NCI-H82 treated with DMSO at 0.1 percent for 48 hours (cell line): ENCODE data around the gene TWIST1.

Experiments used
- DNase-seq: peaks from one replicate; lab custom pipeline; 2025; ENCODE audit not compliant: unreplicated experiment; lab: John Stamatoyannopoulos, UW

TWIST1 gene

DNA sequence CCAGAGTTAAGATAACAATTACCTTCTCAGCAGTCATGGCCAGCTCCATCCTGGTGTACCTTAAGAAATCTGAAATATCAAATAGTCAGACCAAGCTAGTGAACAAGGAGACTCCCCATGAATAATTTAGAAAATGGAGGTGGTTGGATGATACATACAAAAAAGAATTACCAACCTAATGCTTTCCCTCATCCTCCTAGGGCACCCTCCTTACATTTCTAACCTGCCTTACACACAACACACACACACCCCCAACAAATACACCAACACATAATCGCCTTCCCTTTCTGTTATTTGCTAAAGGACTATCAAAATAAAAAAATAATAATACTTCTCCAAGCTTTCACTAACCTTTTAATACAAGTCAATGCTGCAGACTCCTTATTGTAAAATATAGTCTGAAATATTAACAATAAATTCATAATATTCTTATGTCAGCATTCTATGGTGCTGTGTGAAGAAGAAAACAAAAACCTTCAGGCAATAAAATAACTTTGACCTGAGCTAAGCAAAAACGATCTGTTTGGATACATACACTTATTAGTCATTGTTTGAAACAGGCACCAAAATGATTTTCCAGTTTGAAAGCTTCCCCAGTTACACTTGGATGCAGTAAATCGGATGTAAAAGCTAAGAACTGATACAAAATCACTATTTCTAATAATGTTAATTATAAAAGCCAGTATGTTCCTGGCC is 3.4 kb downstream of the TWIST1 start:
- no peak for DNase-seq

DNA sequence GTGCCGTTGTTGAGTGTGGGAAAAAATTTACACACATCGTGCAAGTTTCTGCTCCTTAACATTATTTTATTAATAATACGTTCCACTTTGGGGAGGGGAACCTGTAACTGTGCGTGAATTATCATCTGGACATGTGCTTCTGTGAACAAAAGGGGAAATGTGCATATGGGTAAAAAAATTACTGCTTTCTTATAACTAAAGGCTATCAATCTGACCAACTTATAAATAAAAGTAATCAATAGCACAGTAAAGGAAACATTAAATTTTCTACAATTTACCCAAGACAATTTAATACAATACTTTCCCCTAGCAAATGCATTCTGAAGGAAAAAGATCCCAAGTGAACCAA is 4.5 kb downstream of the TWIST1 start:
- DNase-seq, result no peak

DNA sequence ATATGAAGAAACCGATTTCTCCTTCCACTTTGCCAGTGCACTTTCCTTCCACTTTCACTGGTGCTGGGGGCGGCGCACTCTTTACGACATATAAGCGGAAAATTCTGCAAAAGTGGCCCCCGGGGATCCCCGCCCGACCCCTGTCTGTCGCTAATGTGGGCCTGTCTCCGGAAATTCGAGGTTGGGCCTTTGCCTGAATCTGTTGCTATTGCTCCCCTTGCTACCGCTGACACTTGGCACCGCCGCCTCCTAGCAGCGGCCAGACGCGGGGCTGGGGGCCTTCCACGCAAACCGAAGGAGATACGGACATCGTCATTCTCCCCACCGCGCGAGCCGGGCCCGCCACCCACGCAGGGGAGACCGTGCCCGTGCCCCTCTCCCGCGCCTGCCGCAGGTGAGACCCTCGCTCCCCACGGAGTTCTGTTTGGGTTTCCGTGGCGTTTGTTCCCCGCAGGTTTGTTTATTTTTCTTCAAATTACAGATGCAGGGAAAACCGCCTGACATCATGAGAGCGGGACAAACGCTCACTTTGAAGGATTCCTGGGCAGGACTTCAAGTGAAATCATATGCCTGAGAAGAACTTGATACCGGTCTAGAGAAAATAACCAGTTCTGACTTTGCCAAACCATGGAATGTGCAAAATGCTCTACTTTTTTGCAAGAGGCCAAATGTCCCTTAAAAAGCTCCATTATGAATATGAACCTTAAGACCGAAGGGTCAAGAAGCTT is 5.0 kb downstream of the TWIST1 start:
- no peak for DNase-seq

DNA sequence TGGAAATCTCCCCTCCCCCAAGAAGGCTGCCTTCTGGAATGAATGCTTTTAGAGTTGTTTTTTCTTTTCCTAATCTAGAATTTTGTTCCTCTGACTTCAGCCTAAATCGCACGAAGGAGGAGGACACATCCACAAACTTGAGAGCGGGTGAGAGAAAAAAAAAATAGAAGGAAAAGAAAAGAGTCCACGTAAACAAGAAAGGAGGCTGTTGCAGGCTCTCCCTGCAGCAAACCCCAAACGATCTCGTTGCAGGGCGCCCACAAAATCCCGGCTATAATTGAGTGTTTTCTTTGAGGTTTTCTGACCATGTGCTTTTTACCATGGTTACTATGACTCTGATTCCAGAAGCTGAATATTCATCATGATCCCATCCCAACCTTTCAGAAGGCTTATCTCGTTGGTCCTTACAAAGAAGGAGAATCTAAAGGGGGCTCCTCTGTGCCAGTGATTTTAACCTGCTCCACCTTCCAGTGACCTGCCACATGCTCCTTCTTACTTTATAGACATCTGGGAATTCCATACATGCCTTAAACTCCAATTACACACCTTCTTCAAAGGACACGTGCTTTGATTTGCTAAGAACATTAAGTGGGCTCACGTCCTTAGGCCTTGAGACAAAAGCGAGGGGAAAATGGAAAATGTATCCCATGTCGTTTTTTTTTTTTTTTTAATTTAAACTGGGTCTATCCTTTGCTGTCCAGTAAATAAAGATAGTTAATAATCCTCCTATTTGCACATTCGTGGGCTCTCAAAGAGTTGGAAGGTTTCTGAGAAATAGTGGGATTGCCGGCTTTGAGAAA is 5.8 kb downstream of the TWIST1 start:
- no peak for DNase-seq

DNA sequence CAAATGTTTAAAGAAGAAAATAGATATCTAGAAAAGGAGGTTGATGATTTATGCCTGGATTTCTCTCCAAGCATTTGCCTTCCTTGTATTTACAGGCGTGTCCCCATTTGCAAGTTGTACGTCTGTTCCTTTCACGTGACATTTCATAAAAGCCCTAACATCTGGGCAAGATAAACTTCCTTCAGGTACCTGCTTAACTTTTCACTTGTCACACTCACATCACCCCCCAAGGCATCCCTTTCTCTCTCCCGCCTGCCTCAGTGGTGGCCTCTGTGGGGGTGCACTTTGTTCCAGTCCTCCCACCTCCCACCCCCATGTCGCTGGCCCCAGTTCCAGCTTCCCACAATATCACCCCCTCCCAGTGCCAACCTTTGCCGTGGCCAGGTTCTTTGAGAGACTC is 6.7 kb downstream of the TWIST1 start:
- no peak for DNase-seq

DNA sequence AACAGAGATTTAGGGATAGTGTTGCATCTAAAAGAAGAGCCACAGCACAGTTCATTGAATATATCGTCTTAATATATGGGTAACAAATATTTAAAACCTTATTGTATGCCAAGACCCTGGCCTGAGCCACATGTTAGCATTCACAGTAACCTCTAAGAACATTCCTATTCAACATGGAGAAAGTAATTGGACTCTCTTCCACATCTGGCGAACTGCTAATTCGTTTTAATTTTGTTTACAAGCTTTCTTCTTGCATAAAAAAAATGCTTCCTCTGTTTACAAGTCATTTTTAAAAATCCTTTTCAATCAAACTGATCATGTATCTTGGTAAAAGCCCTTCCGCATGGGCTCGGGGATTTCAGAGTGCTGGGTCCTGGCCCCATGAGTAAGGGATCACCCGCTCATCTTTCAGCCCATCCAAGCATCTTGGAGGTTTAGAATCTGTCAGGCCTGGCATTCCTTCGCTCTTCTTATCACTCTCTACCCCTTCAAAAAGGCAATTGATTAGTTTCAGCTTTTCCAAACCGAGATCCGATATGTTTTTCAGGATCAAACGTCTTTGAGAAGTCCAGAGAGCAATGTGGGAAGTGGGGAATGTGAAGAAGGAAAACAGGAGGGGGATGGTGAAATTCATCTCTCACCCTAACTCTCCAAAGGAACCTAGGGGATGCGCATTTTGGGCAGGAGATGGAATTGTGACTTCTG is 7.3 kb downstream of the TWIST1 start:
- DNase-seq, result no peak

DNA sequence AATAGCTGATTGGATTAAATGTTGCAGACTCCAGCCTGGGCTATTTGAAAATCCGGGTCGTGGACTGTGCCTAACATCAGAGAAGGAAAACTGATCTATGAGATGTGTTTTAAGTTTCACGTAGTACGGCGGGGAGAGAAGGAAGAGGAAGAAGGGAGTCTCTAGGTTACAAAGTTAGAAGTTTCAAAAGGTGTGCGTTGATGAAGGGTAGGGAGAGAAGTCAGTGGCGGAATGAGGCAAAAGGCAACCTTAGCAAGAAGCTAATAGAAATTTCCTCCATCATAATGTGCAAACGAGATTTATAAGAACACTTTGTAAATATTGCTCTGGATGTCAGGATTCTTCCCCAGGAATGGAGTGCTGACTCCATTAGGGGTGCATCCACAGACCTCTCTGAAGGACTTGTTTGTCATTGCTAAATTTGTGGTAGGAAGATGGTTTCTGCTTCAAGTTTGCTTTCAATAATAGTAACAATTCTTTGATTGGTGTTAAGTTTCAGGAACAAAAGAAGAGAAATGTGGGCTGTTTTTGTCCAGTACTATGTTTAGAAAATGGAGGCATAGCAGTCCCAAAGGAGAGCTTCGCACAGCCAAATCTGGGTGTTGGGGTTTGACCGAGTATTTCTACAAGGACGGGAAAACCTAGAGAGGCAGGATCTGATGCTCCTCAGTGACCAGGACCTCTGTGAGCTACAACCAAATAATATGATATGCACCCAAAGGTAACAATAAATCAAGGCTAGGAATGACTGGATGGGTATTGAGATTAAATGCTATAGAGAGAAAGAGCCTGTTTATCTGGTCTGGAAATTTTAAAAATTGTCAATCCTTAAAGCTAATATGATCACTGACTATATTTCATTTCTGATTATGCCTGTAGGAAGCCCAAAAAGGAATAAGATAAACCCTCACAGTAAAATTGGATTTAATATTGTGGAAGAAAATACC is 8.2 kb downstream of the TWIST1 start:
- no peak for DNase-seq

DNA sequence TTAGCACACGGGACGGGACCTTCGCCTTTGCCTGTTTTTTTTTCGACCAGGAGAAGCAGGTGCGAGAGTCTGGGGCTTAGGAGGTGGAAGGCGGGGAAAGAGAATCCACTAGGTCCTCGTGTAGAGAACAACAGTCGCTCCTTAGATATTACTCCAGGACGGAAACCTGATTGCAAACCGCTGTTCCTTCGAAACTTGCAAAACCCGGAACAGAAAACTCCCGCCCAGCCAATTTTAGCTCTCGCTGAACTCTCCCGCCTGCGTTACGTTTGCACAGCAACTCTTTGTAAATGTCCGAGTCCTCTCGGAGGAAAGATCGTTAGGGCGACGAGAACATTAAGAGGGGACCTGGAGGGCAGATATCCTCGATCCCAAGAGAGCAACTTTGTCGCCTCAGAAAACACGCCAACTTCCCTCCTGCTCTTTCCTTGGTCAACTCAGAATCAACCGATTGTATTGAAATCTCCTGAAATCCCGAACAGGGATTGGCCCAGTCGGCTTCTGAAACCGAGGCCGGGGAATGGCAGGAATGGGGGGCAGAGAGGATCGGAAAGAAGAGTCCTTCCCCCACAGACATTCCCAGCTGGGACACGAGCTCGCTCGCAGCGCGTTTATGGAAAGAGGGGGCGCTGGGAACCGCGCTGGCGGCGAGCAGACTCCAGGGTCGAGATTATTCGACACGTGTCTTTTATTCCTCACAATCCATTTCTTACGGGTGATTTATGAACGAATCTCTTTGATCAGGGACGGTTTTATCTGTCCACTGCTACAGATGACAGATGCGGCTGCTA is 9.9 kb downstream of the TWIST1 start:
- no peak for DNase-seq

DNA sequence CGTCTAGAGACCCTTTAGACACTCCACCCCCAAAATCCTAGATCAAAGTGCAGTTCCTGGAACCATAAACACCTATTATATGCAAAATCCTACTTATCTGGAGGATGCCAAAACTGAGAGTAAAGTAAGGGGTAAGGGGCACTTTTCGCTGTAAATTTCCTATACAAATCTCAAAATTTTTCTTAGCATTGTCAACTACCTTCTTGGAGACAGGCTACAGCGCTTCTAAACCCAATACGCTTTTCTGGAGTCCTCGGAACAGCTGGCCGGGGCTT is 10.4 kb downstream of the TWIST1 start:
- DNase-seq, result no peak

DNA sequence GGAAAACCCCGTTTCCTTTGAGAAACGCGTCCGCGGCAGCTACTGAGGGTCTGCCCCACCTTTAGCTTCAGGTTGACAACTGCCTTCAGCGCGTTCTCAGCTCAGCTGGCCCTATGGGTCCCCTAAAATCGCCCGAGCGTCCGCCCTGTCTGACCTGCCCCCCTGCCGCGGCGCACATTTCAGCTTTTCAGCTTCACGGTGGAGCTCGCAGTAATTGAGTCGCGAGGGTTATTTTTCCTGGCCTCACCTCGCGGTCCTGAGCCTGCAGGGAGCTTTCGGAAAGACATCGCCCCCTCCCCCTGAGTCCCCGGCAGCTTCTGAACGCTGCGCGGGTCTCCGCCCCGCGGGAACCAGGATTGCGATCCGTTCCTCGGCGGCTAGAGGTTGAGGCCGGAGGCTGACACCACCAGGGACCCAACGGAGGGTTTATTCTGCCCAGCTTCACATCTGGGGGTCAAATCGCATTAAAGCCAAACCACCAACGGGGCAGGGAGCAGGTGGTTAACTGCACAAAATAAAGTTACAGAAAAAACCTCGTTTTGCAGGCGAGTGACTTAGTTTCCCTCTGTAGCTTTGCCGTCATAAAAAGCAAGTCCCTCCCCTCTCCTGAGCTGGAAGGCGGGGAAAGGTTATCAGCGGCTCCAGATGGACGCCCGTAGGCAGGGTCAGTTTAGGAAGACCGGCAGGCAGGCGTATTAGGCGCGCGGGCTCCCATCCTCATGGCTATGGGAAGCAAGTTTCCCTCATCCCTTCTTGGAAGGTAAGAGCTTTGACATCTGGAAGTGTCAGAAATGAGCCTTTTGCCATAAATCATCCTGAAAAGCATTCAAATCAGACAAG is 11.0 kb downstream of the TWIST1 start:
- DNase-seq, result no peak

DNA sequence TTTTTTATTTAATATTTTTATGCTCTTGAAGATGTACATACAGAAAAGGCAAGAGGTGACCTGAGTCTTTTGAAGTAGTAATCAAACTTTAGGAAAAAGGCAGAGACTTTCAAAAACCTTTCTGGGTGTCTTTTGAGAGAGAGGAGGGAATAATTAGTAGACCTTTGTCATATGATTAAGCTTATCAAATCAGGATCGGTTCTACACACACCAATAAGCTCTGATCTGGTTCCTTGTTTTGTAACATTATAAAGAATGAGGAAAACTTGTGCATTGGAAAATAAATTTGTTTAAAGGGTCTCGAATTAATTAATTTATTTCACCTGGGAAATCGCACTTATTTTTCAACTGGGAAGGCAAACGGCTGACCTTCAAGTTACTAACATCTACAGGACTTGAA is 11.9 kb downstream of the TWIST1 start:
- DNase-seq, result no peak

DNA sequence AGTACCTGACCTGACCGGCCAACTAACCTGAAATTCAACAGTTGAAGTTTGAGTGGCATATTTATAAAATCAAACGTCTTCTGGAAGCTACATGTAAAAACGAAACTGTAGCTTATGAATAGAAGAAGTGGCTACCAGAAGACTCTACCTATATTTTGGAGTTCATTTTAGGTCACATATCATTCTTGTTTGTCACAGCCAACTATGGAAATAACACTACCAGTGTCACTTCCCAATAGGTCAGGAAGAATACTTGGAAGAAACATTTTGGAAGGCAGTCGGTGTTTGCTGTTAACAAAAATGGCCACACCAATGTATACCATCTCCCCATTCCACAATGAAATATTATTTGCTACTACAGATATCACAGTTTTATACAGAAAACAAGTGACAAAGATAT is 12.6 kb downstream of the TWIST1 start:
- DNase-seq, result no peak

DNA sequence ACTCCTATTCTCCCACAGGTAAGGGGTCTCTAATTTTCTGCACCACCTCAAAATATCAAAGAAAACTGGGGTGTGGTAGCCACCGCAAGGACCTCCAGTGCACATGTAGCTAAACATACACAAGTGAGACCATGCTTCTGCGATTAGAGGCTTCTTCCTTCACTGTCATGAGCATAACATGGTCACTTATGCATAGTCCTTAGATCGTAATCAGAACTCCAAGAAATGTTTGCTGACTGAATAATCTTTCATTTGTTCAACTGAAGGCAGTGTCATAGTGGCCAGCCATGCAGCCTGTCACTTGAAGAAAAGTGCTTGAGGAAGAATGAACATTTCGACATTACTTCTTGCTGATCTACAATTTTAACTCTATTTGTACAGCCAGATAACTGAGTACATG is 14.6 kb downstream of the TWIST1 start:
- DNase-seq, result no peak

DNA sequence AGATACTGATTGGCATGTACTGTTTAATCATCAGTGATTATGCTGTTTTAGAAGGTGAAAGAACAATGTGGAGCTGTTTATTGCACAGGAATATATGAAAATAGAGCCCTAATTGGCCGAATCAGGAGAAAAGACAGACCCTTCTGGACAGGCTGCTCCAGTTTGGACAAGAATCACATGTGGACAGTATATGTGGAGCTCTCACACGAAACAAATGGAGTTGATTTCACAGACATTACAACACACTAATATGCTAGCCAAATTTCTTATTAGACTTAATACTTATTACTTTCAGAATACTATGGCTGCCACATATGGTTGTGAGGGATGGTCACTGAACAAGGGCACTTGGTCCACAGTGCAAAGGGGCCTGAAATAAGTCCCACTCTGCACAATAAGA is 15.5 kb downstream of the TWIST1 start:
- no peak for DNase-seq

DNA sequence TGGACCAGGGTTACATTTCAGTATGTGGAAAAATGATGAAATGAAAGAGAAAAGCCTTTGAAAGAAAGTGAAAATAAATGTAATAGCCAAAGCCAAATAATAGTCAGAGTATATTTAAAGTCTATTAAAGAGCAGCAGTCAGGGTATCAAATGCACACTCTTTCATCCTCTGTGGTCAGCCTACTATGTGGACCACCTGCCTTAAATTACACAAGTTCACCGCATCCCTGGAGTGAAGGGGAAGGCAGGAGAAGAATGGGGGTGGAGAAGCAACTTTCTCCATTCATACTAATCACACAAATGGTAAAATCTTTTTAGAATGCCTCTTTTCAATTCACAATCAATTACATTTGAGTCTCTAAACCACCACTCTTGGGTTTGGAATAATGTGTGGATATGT is 16.0 kb downstream of the TWIST1 start:
- no peak for DNase-seq

DNA sequence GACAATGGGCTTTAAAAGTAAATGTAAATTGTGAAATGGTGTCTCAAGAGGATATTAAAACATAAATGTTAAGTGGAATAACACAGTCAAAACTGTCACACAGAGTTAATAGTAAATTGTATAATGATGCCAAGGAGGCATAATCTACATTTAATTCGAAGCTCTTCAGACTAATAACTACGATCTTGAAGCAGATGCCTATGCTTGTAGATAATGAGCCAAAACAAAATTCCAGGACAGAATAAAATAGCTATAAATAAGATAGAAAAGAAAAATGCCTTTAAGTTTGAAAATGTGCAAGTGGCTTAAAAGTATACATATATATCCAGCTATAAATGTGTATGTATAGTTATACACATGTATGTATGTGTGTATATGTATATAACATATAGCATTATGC is 17.5 kb downstream of the TWIST1 start:
- no peak for DNase-seq

DNA sequence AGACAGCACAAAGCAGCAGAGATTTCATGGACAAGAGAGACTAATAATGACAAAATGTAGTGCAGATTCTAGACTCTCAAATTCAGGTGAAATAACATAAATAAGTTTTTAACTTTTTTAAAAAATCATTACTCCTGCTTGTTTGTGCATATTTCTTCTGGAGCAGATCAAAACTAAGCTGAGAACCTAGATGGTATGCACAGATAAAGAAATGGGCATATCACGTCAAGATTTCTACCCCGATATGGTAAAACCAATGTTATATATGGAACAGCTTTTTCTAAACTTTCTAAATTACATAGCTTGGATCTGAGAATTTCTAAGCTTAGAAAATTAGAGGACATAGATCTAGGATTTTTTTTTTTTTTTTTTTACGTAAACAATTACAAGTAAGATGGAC is 18.2 kb downstream of the TWIST1 start:
- DNase-seq, result no peak

DNA sequence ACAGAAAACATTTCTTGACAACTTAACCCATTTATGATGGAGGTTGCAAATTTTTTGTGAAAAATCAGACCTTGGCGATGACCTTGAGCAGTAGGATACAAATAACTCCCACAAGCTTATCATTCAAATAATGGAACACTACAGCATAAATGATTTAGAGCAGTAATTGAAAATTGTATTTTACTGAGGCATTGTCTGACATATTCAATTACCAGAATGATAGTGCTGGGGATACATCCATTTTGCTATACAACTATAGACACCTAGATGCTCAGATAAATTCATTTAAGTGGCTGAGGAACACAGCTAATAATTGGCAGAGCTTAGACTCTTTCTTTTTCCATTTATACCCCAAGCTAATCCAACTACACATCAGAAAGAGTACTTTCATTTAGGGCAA is 18.9 kb downstream of the TWIST1 start:
- no peak for DNase-seq
